Spleen (tissue), 7 donors: ENCODE measurements around the gene VWA3A.

ENCODE experiments used
- CTCF ChIP-seq, 11 experiments: fragments of 200-600 bp in 7 of 11; fragments of 450-650 bp in 4 of 11; sonication (generic) in 4 of 11; IDR thresholded peaks in 8 of 11; conservative IDR thresholded peaks in 3 of 11; 1 replicate in 7 of 11; 2 replicates in 4 of 11; pipeline versions ENCODE4 v1.4.0 to v1.8.0; 2016 to 2021; ENCODE audit warnings: antibody characterized with exemption in 11 of 11, inconsistent platforms in 4 of 11, mild to moderate bottlenecking in 1 of 11
- POLR2A ChIP-seq, 3 donors: fragments of 450-650 bp; IDR thresholded peaks; one replicate each; pipeline ENCODE4 v1.5.1; 2017; ENCODE audit warnings: antibody characterized with exemption in 3 of 3, mild to moderate bottlenecking in 1 of 3
- POLR2AphosphoS5 ChIP-seq, 3 donors: sonication (generic); formaldehyde crosslinking; IDR thresholded peaks; one replicate each; pipeline ENCODE4 v1.5.1; 2017; ENCODE audit warnings: antibody characterized with exemption in 3 of 3
- donor health status: DM: no; HTN: no; CAD: no; lungs with moderate emphysema.
- donor health status: DM: no; HTN: no; CAD: no.
- donor health status: DM: no; HTN: no; CAD: no.

- TF ChIP-seq CTCF (IDR thresholded peaks at IDR 0.05 in 8 of 11, conservative IDR thresholded peaks at IDR 0.05 in 3 of 11) (no peak), POLR2A (IDR thresholded peaks at IDR 0.05) (no peak), POLR2AphosphoS5 (IDR thresholded peaks at IDR 0.05) (no peak)
These were observed 3.7 kb upstream of the VWA3A start for GRCh38 chr16:22088642-22089041.
